GM18868 (cell line): ENCODE measurements around the gene SLC16A13.
"Not testable (repeated sequence)": the region's sequence is repeated elsewhere in the genome, so short reads cannot be mapped to it uniquely, and the experiment has no call there.

ENCODE experiments used
- ATAC-seq: cut with Tn5 transposase; IDR thresholded peaks from one replicate; pipeline ENCODE4 v1.9.1; 2021; ENCODE audit warnings: mild to moderate bottlenecking, moderate library complexity; ENCODE audit not compliant: unreplicated experiment

SLC16A13 gene

DNA sequence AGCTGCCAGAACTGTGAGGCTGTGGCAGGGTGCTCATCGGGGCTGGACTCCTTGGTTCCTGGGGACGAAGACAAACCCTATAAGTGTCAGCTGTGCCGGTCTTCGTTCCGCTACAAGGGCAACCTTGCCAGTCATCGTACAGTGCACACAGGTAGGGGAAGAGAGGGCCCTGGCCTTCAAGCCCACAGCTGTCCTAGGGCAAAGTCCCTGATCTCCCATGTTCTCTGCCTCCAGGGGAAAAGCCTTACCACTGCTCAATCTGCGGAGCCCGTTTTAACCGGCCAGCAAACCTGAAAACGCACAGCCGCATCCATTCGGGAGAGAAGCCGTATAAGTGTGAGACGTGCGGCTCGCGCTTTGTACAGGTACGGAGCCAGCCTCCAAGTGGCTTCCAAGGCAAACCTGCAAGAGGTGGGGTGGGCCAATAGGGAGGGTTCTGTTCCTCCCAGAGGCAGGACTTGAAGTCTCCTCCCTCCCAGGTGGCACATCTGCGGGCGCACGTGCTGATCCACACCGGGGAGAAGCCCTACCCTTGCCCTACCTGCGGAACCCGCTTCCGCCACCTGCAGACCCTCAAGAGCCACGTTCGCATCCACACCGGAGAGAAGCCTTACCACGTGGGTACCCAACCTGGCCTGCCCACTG is 9.2 kb upstream of the SLC16A13 start:
- ATAC-seq: no peak

GRCh38 chr17:7027335-7027734 is 8.5 kb upstream of the SLC16A13 start:
- no peak for ATAC-seq

- ATAC-seq: no peak
These were observed 6.7 kb upstream of the SLC16A13 start for GRCh38 chr17:7029096-7029495.

GRCh38 chr17:7029659-7030058 is 6.2 kb upstream of the SLC16A13 start:
- ATAC-seq: no peak

DNA sequence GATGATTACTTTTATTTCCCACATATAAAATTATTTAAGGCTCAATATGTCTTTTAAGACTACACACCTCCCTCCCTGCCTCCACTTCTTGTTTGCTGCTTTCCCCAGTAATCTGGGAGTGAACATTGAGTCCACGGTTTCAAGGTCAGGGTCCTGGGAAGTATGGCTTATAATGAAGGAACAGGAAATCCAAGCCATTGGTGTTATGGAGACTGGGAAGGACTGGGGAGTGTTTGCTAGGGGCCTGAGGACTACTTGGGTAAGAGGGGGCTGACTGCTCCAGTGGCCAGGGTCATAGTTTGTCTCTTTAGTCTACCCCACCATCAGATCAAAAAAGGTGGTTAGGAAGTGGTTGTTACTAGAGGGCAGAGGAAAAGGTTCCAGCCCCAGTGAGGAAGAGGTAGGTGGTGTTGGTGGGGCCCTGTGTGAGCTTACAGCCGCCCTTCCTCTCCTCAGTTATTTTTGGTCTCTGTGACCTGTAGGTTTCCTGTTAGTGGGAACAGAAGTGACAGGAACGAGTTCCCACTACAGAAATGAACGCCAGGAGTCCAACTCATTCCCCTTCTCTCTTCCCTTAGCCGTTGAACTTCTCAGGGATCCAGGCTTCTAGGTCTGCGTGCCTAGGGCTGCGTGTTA is 742 bp upstream of the SLC16A13 start:
- ATAC-seq: peak; percentile 15

DNA sequence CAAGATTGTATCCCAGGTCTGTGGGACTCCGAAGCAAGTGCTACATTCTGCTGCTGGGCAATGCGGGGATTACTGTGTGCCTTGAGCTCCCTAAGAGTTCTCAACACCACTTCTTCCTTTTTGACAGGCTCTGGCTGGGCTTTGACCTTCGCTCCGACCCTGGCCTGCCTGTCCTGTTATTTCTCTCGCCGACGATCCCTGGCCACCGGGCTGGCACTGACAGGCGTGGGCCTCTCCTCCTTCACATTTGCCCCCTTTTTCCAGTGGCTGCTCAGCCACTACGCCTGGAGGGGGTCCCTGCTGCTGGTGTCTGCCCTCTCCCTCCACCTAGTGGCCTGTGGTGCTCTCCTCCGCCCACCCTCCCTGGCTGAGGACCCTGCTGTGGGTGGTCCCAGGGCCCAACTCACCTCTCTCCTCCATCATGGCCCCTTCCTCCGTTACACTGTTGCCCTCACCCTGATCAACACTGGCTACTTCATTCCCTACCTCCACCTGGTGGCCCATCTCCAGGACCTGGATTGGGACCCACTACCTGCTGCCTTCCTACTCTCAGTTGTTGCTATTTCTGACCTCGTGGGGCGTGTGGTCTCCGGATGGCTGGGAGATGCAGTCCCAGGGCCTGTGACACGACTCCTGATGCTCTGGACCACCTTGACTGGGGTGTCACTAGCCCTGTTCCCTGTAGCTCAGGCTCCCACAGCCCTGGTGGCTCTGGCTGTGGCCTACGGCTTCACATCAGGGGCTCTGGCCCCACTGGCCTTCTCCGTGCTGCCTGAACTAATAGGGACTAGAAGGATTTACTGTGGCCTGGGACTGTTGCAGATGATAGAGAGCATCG is 2.4 kb downstream of the SLC16A13 start:
- ATAC-seq: no peak

DNA sequence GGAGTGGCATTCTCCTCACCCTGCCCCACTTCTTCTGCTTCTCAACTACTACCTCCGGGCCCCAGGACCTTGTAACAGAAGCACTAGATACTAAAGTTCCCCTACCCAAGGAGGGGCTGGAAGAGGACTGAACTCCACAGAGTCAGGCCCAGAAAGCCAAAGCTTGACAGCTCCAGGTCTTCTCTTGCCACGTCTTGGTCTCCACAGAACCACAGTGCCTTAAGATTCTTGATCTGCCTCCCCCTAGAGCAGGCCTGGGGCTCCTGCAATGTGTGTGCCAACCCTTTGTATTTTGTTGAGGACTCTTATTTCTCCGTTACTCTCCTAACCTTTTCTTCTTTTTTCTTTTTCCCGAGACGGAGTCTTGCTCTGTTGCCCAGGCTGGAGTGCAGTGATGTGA is 4.0 kb downstream of the SLC16A13 start:
- no peak for ATAC-seq

DNA sequence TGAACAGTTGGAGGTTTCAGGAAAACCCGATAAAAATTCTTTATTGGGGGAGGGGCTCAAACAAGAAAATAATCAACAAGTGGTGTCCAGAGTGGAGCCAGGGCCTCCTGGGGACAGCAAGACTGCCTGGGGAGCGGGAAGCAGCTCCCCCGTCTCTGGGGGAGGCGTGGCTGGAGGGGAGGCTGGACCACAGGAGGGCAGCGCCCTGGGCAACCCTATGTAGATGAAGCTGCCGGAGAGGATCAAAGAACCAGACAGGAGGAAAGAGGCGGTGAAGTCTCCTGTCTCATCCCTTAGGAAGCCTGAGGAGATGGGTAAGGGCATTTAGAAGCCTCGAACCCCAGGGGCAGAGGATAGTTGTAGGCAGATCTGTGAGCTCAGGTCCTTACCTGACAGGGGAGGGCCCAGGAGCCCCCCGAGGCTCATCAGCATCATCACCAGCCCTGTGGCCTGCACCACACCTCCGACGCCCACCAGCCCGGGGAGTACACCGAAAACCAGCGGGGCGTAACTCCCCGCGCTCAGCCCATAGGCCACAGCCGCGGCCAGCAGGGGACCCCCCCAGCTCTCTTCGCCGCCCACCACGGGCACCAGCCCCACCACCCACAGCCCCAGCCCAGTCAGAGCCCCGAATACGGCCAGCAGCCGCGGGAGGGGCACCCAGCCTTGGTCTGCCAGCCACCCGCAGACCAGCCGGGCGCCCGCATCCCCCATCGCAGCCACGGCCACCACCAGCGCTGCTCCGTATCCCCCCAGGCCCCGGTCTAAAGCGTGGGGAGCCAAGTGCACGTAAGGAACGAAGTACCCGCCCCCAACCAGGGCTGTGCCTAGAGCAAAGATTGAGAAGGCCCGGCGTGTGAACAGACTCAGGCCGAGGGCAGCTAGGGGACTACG is 6.0 kb downstream of the SLC16A13 start:
- no peak for ATAC-seq

DNA sequence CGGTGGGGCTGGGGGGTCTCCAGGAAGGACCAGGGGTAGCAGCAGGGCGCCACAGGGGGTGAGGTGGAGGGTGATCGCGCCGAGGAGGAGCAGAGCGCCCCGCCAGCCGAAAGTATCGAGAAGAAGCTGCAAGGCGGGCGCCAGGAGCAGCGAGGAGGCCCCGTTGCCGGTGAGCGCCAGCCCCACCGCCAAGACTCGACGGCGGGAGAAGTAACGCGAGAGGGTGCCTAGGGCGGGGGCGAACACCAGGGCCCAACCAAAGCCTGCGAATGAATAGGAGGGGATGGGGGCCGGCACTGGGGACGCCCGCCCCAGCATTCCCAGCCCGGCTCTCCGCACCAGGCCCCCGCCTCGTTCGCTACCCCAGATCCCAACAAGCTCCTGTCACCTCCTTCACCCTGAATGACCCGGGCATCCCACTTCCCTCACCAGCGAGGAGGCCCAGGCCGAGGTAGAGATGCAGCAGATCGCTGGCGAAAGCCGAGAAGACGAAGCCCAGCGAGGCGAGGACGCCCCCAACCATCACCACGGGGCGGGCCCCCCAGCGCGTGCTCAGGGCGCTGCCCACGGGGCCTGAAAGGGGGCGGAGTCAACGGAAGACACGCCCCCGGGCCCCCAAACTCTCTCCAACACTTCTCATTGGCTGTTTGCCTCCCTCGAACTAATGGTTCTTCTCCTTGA is 6.8 kb downstream of the SLC16A13 start:
- no peak for ATAC-seq

- no peak for ATAC-seq
These were observed 7.3 kb downstream of the SLC16A13 start for GRCh38 chr17:7043182-7043496.

DNA sequence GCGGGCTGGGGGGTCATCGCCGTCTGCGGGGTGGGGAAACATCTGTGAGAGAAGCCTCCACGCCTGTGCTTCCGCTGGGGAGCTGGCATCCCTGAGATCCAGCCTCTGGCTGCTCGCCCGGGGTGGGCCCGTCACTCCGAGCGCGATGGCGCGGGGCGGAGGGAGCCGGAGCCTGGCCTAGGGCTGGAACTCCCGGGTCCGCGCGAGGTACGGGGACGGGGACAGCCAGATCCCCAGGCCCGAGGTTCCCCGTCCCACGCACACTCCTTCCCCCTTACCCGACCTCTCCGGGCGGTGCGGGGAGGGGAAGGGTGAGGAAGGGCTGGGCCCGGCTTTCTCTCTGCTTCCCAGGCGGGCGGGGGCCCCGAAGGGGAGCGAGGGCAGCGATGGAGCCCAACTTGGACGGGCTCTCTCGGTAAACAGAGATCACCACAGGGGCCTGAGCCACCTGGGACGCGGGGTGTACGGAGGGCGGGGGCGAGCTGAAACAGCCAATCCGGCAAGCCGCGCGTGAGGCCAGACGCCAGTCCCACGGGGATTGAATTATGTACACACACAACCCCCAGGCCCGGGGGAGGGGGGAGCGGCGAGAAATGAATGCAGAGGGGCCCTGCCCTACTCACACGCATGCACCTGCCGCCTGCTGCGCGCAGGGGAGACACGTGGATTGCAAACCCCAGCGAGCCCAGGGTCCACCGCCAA is 7.8 kb downstream of the SLC16A13 start, which contains the start of gene SLC16A11:
Gene SLC16A11, minus strand, starts transcription at position 596 of the 702 bp plus-strand sequence. Its CDS starts 579 bp downstream, at position 17.
- peak; percentile 52 for ATAC-seq

DNA sequence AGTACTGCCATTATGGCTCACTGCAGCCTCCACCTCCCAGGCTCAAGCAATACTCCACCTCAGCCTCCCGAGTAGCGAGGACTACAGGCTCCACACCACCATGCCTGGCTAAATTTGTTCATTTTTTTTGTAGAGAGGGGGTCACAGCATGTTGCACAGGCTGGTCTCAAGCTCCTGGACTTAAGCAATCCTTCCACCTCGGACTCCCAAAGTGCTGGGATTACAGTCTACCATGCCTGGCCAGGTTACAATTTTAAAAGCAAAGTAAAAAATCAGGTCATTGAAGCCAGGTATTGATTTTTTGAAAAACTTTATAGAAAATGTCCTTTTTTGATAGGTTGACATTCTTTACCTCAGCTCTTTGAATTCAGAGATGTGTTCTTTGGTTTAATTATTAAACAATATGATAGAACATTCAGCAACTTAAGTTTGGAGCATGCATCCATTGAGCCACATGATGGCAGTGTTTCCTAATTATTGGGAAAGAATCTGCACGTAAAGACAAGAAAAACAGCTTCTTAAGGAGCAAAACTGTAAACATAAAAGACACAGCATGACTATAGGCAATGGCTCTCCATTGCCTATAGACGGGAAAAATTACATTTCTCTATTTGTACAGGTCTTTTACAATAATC is 9.8 kb downstream of the SLC16A13 start:
- no peak for ATAC-seq

GRCh38 chr17:7046127-7046724 is 10.4 kb downstream of the SLC16A13 start:
- no peak for ATAC-seq

DNA sequence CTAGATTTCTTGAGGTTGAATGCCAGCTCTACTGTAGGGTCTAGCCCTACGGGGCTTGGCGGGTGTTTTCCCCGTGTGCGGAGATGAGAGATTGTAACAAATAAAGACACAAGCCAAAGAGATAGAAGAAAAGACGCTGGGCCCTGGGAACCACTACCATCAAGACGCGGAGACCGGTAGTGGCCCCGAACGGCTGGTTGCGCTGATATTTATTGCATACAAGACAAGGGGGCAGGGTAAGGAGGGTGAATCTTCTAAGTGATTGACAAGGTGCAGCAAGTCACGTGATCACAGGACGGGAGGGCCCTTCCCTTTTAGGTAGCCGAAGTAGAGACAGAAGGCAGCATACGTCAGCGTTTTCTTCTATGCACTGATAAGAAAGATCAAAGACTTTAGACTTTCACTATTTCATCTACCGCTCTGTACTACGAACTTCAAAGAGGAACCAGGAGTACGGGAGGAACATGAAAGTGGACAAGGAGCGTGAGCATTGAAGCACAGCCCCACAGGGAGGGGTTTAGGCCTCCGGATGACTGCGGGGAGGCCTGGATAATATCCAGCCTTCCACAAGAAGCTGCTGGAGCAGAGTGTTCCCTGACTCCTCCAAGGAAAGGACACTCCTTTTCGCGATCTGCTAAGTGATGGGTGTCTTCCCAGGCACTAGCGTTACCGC is 11.0 kb downstream of the SLC16A13 start:
- ATAC-seq: not testable (repeated sequence)

DNA sequence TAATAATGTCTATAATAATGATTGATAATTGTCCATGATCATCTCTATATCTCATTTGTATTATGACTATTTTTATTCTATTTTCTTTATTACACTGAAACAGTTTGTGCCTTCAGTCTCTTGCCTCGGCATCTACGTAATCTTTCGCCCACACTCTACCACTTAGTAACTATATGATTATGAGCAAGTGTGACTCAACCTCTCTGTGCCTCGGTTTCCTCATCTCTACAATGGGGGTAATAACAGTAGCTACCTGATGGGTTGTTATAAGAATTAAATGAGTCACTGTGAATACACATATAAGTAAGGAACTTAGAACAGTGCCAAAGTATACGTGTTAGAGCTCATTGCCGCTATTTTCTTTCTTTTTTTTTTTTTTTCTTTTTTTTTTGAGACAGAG is 11.8 kb downstream of the SLC16A13 start:
- no peak for ATAC-seq

- ATAC-seq: no peak
These were observed 13.2 kb downstream of the SLC16A13 start for GRCh38 chr17:7048968-7049367.

- ATAC-seq: not testable (repeated sequence)
These were observed 14.8 kb downstream of the SLC16A13 start for GRCh38 chr17:7050583-7050982.

GRCh38 chr17:7056386-7056785 is 20.6 kb downstream of the SLC16A13 start:
- no peak for ATAC-seq
